Measurements from ENCODE around the gene TMEM131L. TPM values are rescaled to one million over a fixed set of nuclear protein-coding genes. Genes with fewer than 3 reads are reported as not detected.

The TMEM131L gene
- total RNA-seq, 1 experiment from 2014 or later = 19.7 TPM

GRCh38 chr4:153507310-153508073 lies 41.3 kb downstream of the TMEM131L start:
- Histone ChIP-seq H3K79me2 (ENCODE audit: insufficient read depth, low read length) (peaks cover 6% of the 10 kb centered on the region; the same call in 1 of the 2 replicates), H3K4me3 (replicated peaks in 1 of 2; ENCODE audit: low read depth in 1 of 2, low read length in 2 of 2) (no peak overlapping the region), H3K9me2 (ENCODE audit: insufficient read depth) (no peaks in the 10 kb centered on the region), H3K27me3 (ENCODE audit: insufficient read depth, low read length) (no peaks in the 10 kb centered on the region), H2AFZ (ENCODE audit: low read depth, low read length, poor library complexity, severe bottlenecking) (no peak overlapping the region), H3K4me1 (ENCODE audit: control insufficient read depth in 1 of 2, insufficient read depth in 2 of 2, low read length in 2 of 2) (peaks cover 73 to 82% of the 10 kb centered on the region in 2 experiments), H3K9me3 (ENCODE audit: control insufficient read depth in 1 of 2, insufficient read depth in 1 of 2, low read depth in 1 of 2, low read length in 2 of 2) (no peaks in the 10 kb centered on the region), H3K27ac (ENCODE audit: low read depth, low read length) (peak overlapping the region; percentile 21), H3K36me3 (ENCODE audit: control insufficient read depth in 1 of 2, insufficient read depth in 2 of 2, low read length in 2 of 2) (no peaks in the 10 kb centered on the region), H3K4me2 (ENCODE audit: low read length) (peak overlapping the region; percentile 40), H3K9ac (ENCODE audit: low read length) (no peak overlapping the region), H4K20me1 (ENCODE audit: insufficient read depth) (no peaks in the 10 kb centered on the region)
- BruUV-seq (replicated peaks) = no TSS peak
- RAD21 ChIA-PET (ENCODE audit: low non-redundant PET in 1 of 2, low total read pairs in 2 of 2, uncharacterized antibody in 2 of 2, unreplicated experiment in 2 of 2) = no interaction called here
- TF ChIP-seq SP1 (IDR thresholded peaks at IDR 0.05; ENCODE audit: low read depth) (no peak), ELF1 (IDR thresholded peaks at IDR 0.05; ENCODE audit: borderline replicate concordance, low read depth) (no peak), EZH2 (IDR thresholded peaks at IDR 0.05) (no peak), SIN3A (IDR thresholded peaks at IDR 0.05; ENCODE audit: low read depth) (no peak), YY1 (IDR thresholded peaks at IDR 0.05; ENCODE audit: extremely low read depth, insufficient replicate concordance, low read depth, low read length) (no peak), JUND (IDR thresholded peaks at IDR 0.05) (no peak), SRF (IDR thresholded peaks at IDR 0.05; ENCODE audit: low read depth) (no peak), REST (IDR thresholded peaks at IDR 0.05; ENCODE audit: low read depth) (no peak), EZH2phosphoT487 (IDR thresholded peaks at IDR 0.05; ENCODE audit: borderline replicate concordance) (no peak), ZNF274 (IDR thresholded peaks at IDR 0.05; ENCODE audit: low read depth, low read length) (no peak), POLR2AphosphoS5 (IDR thresholded peaks at IDR 0.05; ENCODE audit: low read depth, low read length) (no peak), ZFX (IDR thresholded peaks at IDR 0.05) (no peak), ZBTB33 (IDR thresholded peaks at IDR 0.05; ENCODE audit: extremely low read depth, insufficient replicate concordance, low read length) (no peak), CBX3 (IDR thresholded peaks at IDR 0.05; ENCODE audit: low read depth) (no peak)
- TF ChIP-seq, protein P1, sequence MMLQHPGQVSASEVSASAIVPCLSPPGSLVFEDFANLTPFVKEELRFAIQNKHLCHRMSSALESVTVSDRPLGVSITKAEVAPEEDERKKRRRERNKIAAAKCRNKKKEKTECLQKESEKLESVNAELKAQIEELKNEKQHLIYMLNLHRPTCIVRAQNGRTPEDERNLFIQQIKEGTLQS (IDR thresholded peaks at IDR 0.05) = no peak
- TF ChIP-seq, protein P2, sequence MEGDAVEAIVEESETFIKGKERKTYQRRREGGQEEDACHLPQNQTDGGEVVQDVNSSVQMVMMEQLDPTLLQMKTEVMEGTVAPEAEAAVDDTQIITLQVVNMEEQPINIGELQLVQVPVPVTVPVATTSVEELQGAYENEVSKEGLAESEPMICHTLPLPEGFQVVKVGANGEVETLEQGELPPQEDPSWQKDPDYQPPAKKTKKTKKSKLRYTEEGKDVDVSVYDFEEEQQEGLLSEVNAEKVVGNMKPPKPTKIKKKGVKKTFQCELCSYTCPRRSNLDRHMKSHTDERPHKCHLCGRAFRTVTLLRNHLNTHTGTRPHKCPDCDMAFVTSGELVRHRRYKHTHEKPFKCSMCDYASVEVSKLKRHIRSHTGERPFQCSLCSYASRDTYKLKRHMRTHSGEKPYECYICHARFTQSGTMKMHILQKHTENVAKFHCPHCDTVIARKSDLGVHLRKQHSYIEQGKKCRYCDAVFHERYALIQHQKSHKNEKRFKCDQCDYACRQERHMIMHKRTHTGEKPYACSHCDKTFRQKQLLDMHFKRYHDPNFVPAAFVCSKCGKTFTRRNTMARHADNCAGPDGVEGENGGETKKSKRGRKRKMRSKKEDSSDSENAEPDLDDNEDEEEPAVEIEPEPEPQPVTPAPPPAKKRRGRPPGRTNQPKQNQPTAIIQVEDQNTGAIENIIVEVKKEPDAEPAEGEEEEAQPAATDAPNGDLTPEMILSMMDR (IDR thresholded peaks at IDR 0.05 in 2 of 3, conservative IDR thresholded peaks at IDR 0.05 in 1 of 3; ENCODE audit: borderline replicate concordance in 1 of 3, insufficient read depth in 1 of 3, low read depth in 2 of 3, low read length in 2 of 3) = no peak
- intact Hi-C loops (cut with micrococcal nuclease) = no loop called here
- POLR2A ChIA-PET = interaction anchor here (0.7 kb wide), 1 partner anchor 96 kb away, joined by 3 read pairs; no protein-coding TSS in a partner anchor
- no peak; the same call in 1 of the 2 replicates for ATAC-seq
- DNase-seq (ENCODE audit: low read depth, low spot score) = no peak
- CTCF ChIA-PET = no interaction called here
